Measurements from ENCODE around the gene PPIB. TPM values are rescaled to one million over a fixed set of nuclear protein-coding genes. Genes with fewer than 3 reads are reported as not detected.
"Not testable (repeated sequence)": the region's sequence is repeated elsewhere in the genome, so short reads cannot be mapped to it uniquely, and the experiment has no call there.

Gene PPIB
- total RNA-seq, 1 donor from 2014 or later = 186 TPM

DNA sequence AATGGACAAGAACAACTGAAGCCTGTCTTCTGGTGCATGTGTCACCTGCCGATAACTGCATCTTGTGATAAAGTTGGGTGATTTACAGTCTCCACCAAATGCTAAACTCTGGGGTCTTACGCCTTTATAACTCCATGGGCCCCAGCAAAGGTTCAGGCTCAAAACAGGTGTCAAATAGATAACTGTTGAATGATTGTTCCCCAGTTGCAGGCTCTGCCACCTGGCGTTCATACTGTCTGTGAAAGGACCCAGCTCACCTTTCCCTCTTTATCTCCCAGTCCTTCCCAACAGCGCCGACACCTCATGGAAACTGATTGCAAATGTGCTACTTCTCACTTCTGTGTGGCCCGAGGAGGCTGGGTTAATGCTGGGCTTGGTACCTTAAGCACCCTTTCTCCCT is 19.5 kb downstream of the PPIB start:
- FAIRE-seq (no peak), DNase-seq (ENCODE audit: low spot score in 2 of 2) (no peak)

GRCh38 chr15:64141798-64142512 is 20.9 kb downstream of the PPIB start:
- no peak for DNase-seq (ENCODE audit: low spot score in 2 of 2)
- no peak for FAIRE-seq

- FAIRE-seq (no peak), DNase-seq (ENCODE audit: low spot score in 2 of 2) (no peak)
These were observed 24.4 kb downstream of the PPIB start for GRCh38 chr15:64138331-64138941.

DNA sequence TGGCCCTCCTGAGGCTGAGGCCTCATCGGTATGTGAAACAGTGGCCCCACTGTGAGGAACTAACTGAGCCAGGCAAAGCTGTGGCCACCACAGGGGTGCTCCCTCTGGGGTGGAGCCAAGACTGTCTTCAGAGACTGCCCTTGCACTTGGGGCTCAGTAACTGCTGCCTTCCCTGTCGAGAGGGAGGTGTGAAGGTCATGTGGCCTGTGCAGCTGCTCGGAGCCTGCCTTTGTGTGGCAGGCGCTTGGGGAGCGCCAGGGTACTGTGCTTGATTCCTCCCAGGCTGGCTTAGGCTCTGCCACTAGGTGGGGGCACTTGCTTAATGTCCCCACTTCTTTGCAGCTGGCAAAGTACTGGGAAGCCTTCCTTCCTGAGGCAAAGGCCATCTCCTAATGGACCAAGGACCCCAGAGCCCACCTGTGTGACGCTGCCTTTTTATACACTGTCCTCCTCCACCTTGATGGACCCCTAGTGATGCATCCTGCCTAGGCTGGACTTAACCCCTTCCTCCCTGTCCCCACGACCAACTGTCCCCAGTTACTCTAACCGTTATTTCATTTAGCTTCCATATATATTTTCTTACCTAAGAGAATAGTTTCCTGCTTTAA is 25.5 kb downstream of the PPIB start:
- FAIRE-seq = no peak

GRCh38 chr15:64136347-64136746 is 26.5 kb downstream of the PPIB start:
- no peak for FAIRE-seq
- no peak for DNase-seq (ENCODE audit: low spot score in 2 of 2)

More for the DNA sequence above, 25.5 kb downstream of the PPIB start:
- no peak for DNase-seq (ENCODE audit: low spot score in 2 of 2)

DNA sequence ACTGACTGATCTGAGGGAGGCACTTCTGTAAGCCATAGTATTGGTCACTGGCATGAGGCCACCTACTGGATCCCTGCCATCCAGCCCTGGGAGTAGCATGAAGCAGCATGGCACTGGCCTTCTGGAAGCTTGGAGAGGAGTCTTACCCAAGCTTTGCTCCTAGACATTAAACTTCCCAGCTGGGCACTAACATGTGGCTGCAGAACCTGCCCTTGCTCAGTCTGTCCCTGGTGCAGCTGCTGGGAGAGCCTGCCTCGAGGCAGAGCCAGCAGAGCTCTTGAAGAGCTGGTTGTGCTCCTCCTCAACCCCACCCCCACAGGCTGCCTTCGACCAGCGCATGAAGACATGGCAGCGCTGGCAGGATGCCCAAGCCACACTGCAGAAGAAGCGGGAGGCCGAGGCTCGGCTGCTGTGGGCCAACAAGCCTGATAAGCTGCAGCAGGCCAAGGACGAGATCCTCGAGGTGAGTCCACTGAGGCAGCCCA is 28.4 kb downstream of the PPIB start:
- DNase-seq (ENCODE audit: low spot score in 2 of 2) (no peak), FAIRE-seq (no peak)

DNA sequence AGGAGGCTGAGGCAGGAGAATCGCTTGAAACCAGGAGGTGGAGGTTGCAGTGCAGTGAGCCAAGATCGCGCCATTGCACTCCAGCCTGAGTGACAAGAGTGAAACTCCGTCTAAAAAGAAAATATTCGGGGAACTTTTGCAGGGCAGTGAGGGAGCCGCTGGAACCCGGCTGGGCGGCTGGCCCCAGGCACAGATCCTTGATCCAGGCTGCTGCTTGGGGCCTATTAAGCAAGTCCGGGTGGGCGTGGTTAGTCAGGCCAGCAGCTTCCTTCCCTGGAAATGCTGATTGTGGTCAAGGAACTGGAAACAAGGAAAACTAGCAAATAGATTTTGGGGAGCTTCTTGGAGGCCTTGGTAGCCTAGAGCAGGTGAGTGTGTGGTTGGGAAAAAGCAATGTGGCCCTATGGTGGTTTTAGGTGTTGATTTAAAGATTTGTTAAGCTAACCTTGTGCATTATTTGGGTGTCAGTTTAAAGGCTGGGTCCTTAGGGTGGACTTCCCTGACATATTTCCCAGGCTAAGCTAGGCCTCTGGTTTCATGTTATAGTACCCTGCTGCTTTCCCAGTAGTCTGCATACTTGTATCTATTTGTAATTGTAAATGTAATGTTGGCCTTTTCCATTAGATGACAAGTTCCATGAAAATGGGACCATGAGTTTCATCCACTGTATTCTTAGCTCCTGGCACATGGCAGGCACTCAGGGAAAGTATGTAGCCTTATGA is 29.0 kb downstream of the PPIB start:
- FAIRE-seq = no peak
- DNase-seq (ENCODE audit: low spot score in 2 of 2) = no peak

GRCh38 chr15:64132217-64132616 is 30.6 kb downstream of the PPIB start:
- no peak for DNase-seq (ENCODE audit: low spot score in 2 of 2)
- no peak for FAIRE-seq

DNA sequence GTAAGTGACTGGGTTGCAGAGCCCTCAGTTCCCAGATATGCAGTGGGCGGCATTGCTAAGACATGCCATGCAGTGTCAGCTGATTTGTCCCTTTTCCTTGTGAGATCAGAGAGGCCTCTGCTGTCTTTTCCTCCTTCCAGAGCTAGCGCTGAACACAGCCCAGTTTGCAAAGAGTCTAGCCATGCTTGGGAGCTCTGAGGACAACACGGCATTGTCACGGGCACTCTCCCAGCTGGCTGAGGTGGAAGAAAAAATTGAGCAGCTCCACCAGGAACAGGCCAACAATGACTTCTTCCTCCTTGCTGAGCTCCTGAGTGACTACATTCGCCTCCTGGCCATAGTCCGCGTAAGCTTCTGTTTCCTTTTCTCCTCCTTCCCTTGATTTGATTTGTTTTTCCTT is 31.3 kb downstream of the PPIB start:
- DNase-seq (ENCODE audit: low spot score in 2 of 2) = no peak
- FAIRE-seq = no peak

GRCh38 chr15:64130159-64130558 is 32.7 kb downstream of the PPIB start:
- FAIRE-seq (no peak), DNase-seq (ENCODE audit: low spot score in 2 of 2) (no peak)

GRCh38 chr15:64127521-64128270 is 35.1 kb downstream of the PPIB start:
- FAIRE-seq = no peak
- no peak for DNase-seq (ENCODE audit: low spot score in 2 of 2)

DNA sequence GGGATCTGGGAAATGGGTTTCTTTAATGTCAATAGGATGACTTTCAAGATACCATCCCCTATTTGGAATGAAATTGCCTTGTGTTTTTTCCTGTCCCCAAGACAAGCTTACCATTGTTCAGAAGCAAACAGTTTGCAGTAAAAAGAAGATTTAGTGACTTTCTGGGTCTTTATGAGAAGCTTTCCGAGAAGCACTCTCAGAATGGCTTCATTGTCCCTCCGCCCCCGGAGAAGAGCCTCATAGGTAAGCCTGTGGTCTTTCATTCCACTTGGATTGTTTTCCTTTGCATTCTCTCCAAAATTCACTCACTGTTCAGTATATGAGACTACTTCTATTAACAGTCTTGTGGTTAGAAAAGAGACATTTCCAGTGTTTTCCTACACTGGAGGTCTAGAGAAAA is 36.8 kb downstream of the PPIB start:
- no peak for DNase-seq (ENCODE audit: low spot score in 2 of 2)

GRCh38 chr15:64122936-64123351 is 39.9 kb downstream of the PPIB start:
- FAIRE-seq (peak; percentile 65), DNase-seq (ENCODE audit: low spot score in 2 of 2) (peak in 1 of 2 donors; percentile 30)

More for the DNA sequence above, 36.8 kb downstream of the PPIB start:
- no peak for FAIRE-seq

GRCh38 chr15:64122444-64122843 is 40.4 kb downstream of the PPIB start:
- DNase-seq (ENCODE audit: low spot score in 2 of 2) = no peak
- no peak for FAIRE-seq

GRCh38 chr15:64121614-64122013 is 41.2 kb downstream of the PPIB start:
- no peak for DNase-seq (ENCODE audit: low spot score in 2 of 2)
- FAIRE-seq = no peak

DNA sequence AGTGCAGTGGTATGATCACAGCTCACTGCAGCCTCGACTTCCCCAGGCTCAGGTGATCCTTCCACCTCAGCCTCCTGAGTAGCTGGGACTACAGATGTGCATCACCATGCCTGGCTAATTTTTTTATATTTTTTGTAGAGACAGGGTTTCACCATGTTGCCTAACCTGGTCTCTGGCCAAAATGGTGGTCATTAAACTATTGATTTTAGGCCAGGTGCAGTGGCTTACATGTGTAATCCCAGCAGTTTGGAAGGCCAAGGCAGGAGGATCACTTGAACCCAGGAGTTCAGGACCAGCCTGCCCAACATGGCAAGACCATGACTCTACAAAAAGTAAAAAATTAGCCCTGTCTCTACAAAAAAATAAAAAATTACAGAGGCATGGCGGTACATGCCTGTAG is 42.5 kb downstream of the PPIB start:
- DNase-seq (ENCODE audit: low spot score in 2 of 2); FAIRE-seq: not testable (repeated sequence)

- FAIRE-seq (no peak), DNase-seq (ENCODE audit: low spot score in 2 of 2) (no peak)
These were observed 44.9 kb downstream of the PPIB start for GRCh38 chr15:64117759-64118487.

GRCh38 chr15:64112904-64113303 is 49.9 kb downstream of the PPIB start:
- FAIRE-seq = no peak
- DNase-seq (ENCODE audit: low spot score in 2 of 2) = no peak

- FAIRE-seq (no peak), DNase-seq (ENCODE audit: low spot score in 2 of 2) (no peak)
These were observed 50.6 kb downstream of the PPIB start for GRCh38 chr15:64112073-64112772.
